HepG2 (cell line): ENCODE data around the gene ARAP3.

ENCODE experiments used
- EZH2 ChIP-seq: conservative IDR thresholded peaks from 2 replicates; pipeline ENCODE4 v1.6.1; 2012; ENCODE audit warnings: mild to moderate bottlenecking, low read depth, low read length, moderate library complexity
- GTF2F1 ChIP-seq: fragments of 150-350 bp; IDR thresholded peaks from 2 replicates; pipeline ENCODE4 v1.6.1; 2014; ENCODE audit warnings: low read length
- POLR2AphosphoS5 ChIP-seq: IDR thresholded peaks from 2 replicates; pipeline ENCODE4 v1.6.1; 2012; ENCODE audit warnings: low read depth, low read length
- ZKSCAN8 ChIP-seq: IDR thresholded peaks from 2 replicates; pipeline ENCODE4 v1.6.1; 2016; ENCODE audit warnings: borderline replicate concordance, missing genetic modification reagents, missing compliant biosample characterization
- ZNF589 ChIP-seq: sonication (generic); formaldehyde crosslinking; conservative IDR thresholded peaks from 2 replicates; pipeline ENCODE4 v1.8.0; 2022; ENCODE audit warnings: mild to moderate bottlenecking, moderate library complexity, missing genetic modification reagents
- ZNF616 ChIP-seq: sonication (generic); formaldehyde crosslinking; IDR thresholded peaks from 2 replicates; pipeline ENCODE4 v1.5.0; 2020; ENCODE audit warnings: low read depth, mild to moderate bottlenecking, missing genetic modification reagents
- ZNF776 ChIP-seq: sonication (generic); formaldehyde crosslinking; IDR thresholded peaks from 2 replicates; pipeline ENCODE4 v1.4.0; 2020; ENCODE audit warnings: mild to moderate bottlenecking, missing genetic modification reagents
- TF ChIP-seq, protein P1 (sequence below): sonication (generic); formaldehyde crosslinking; IDR thresholded peaks from 2 replicates; pipeline ENCODE4 v1.5.0; 2020; ENCODE audit warnings: mild to moderate bottlenecking, missing genetic modification reagents, moderate library complexity

DNA sequence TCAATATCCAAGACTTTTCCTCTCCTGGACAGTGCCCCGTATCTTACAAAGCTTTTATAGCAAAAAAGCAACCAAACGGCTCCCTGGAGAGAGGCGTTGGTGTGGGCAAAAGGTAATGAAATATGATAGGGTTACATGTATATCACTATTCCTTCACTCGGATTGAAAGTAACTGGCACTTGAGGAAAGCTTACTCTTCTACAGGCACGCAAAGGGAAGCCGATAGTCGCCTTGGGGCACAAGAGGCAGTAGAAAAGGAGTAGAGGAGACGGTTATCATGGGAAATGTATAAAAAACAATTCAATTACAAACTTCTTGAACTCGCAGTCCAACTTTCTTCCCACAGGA is 64.4 kb downstream of the ARAP3 start:
- TF ChIP-seq GTF2F1, result no peak
- TF ChIP-seq, protein P1, sequence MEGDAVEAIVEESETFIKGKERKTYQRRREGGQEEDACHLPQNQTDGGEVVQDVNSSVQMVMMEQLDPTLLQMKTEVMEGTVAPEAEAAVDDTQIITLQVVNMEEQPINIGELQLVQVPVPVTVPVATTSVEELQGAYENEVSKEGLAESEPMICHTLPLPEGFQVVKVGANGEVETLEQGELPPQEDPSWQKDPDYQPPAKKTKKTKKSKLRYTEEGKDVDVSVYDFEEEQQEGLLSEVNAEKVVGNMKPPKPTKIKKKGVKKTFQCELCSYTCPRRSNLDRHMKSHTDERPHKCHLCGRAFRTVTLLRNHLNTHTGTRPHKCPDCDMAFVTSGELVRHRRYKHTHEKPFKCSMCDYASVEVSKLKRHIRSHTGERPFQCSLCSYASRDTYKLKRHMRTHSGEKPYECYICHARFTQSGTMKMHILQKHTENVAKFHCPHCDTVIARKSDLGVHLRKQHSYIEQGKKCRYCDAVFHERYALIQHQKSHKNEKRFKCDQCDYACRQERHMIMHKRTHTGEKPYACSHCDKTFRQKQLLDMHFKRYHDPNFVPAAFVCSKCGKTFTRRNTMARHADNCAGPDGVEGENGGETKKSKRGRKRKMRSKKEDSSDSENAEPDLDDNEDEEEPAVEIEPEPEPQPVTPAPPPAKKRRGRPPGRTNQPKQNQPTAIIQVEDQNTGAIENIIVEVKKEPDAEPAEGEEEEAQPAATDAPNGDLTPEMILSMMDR (CRISPR knock-in tag), result no peak
- TF ChIP-seq ZKSCAN8 (CRISPR knock-in tag), result no peak
- TF ChIP-seq ZNF589, result no peak
- TF ChIP-seq EZH2, result no peak
- no peak for TF ChIP-seq ZNF616 (CRISPR knock-in tag)
- TF ChIP-seq ZNF776 (CRISPR knock-in tag), result no peak
- TF ChIP-seq POLR2AphosphoS5, result no peak
